ENCODE measurements around the gene AKR1B15. TPM values are rescaled to one million over a fixed set of nuclear protein-coding genes. Genes with fewer than 3 reads are reported as not detected.
A peak's percentile ranks its signal among the peaks of the same experiment; 100 is the strongest.

The AKR1B15 gene
- total RNA-seq, 2 experiments from 2014 or later: not detected

GRCh38 chr7:134505856-134506255 lies 43.1 kb upstream of the AKR1B15 start:
- Mint-ChIP-seq H3K9me3 (no peaks in the 10 kb centered on the region), H3K4me1 (ENCODE audit: low read depth) (no peaks in the 10 kb centered on the region), H3K27ac (no peak overlapping the region), H3K4me3 (no peak overlapping the region), H3K36me3 (ENCODE audit: low read depth) (no peaks in the 10 kb centered on the region), H3K27me3 (peaks cover under 1% of the 10 kb centered on the region)
- POLR2A ChIA-PET: no interaction called here
- intact Hi-C loops (cut with micrococcal nuclease): no loop called here
- ATAC-seq (no peak), DNase-seq (no peak)
- no peak for TF ChIP-seq CTCF (IDR thresholded peaks at IDR 0.05)
- CTCF ChIA-PET: interaction anchor here (1.1 kb wide), 1 partner anchor 73 kb away, joined by 3 read pairs; no protein-coding TSS in a partner anchor

GRCh38 chr7:134509010-134509409 lies 39.9 kb upstream of the AKR1B15 start:
- TF ChIP-seq CTCF (IDR thresholded peaks at IDR 0.05): no peak
- Mint-ChIP-seq H3K36me3 (ENCODE audit: low read depth) (no peaks in the 10 kb centered on the region), H3K9me3 (no peaks in the 10 kb centered on the region), H3K27me3 (no peaks in the 10 kb centered on the region), H3K4me3 (no peak overlapping the region), H3K4me1 (ENCODE audit: low read depth) (peaks cover 6% of the 10 kb centered on the region), H3K27ac (no peak overlapping the region)
- ChIA-PET POLR2A (interaction anchor here (1.0 kb wide), 1 partner anchor 77 kb away, joined by 3 read pairs; no protein-coding TSS in a partner anchor), CTCF (interaction anchor here (1.0 to 4.6 kb wide), 3 partner anchors 26 to 76 kb away, joined by 3 to 28 read pairs (median 5); no protein-coding TSS in a partner anchor)
- intact Hi-C loops (cut with micrococcal nuclease): no loop called here
- DNase-seq (no peak), ATAC-seq (no peak)

DNA sequence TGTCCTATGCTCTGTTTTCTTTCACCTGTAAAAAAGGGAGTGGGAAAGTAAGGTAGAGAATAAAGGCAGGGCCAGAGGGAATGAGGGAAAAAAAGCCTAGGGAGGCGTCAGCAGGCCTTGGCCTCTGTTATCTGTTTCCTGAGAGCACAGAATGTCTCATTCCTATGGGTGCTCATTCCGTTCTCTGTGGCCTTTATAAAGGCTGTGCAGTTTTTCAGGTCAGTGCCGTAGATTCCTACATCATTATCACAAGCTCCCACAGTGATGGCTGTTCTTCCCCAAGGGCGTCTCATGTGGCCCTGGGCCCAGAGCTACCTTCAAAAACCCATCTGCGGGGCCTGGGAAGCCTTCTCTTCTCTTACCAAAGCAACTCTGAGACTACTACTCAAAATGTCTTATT lies 38.3 kb upstream of the AKR1B15 start:
- no peak for DNase-seq
- H3K36me3 Mint-ChIP-seq (ENCODE audit: low read depth): no peaks in the 10 kb centered on the region
- CTCF ChIA-PET: interaction anchor here (1.0 to 4.6 kb wide), 2 partner anchors 14 to 78 kb away, joined by 4 to 28 read pairs; no protein-coding TSS in a partner anchor
- intact Hi-C loops (cut with micrococcal nuclease): no loop called here
- POLR2A ChIA-PET: interaction anchor here (1.0 kb wide), 1 partner anchor 31 kb away, joined by 3 read pairs; no protein-coding TSS in a partner anchor
- H3K27ac Mint-ChIP-seq: no peak overlapping the region
- H3K4me1 Mint-ChIP-seq (ENCODE audit: low read depth): peaks cover 9% of the 10 kb centered on the region
- TF ChIP-seq CTCF (IDR thresholded peaks at IDR 0.05): no peak
- no peak overlapping the region for H3K4me3 Mint-ChIP-seq
- no peak for ATAC-seq
- H3K9me3 Mint-ChIP-seq: no peaks in the 10 kb centered on the region
- peaks cover 5% of the 10 kb centered on the region for H3K27me3 Mint-ChIP-seq

GRCh38 chr7:134512271-134512670 lies 36.6 kb upstream of the AKR1B15 start:
- ChIA-PET POLR2A (interaction anchor here (0.6 kb wide), 1 partner anchor 1597 kb away, joined by 4 read pairs; no protein-coding TSS in a partner anchor), CTCF (interaction anchor here (1.0 to 4.6 kb wide), 3 partner anchors 77 to 94 kb away, joined by 3 to 28 read pairs (median 6); no protein-coding TSS in a partner anchor)
- intact Hi-C loops (cut with micrococcal nuclease): loop anchor here (2.0 kb wide), 1 partner anchor 79 kb away; no protein-coding TSS in a partner anchor
- no peaks in the 10 kb centered on the region for H3K9me3 Mint-ChIP-seq
- no peak for ATAC-seq
- peaks cover 9% of the 10 kb centered on the region for H3K4me1 Mint-ChIP-seq (ENCODE audit: low read depth)
- DNase-seq: no peak
- no peak overlapping the region for H3K4me3 Mint-ChIP-seq
- H3K27ac Mint-ChIP-seq: no peak overlapping the region
- peaks cover 10% of the 10 kb centered on the region for H3K27me3 Mint-ChIP-seq
- no peak for TF ChIP-seq CTCF (IDR thresholded peaks at IDR 0.05)
- H3K36me3 Mint-ChIP-seq (ENCODE audit: low read depth): no peaks in the 10 kb centered on the region

- POLR2A ChIA-PET: no interaction called here
- ATAC-seq (peak; percentile 78), DNase-seq (peak; percentile 52)
- no peak overlapping the region for H3K27ac Mint-ChIP-seq
- CTCF ChIA-PET: interaction anchor here (0.8 to 4.6 kb wide), 16 partner anchors 21 to 101 kb away, joined by 3 to 37 read pairs (median 4); partner anchors contain the start of gene AKR1B1
- no peaks in the 10 kb centered on the region for H3K9me3 Mint-ChIP-seq
- H3K4me1 Mint-ChIP-seq (ENCODE audit: low read depth): peaks cover 9% of the 10 kb centered on the region
- TF ChIP-seq CTCF (IDR thresholded peaks at IDR 0.05): peak; percentile 68
- H3K4me3 Mint-ChIP-seq: no peak overlapping the region
- H3K27me3 Mint-ChIP-seq: peaks cover 10% of the 10 kb centered on the region
- H3K36me3 Mint-ChIP-seq (ENCODE audit: low read depth): no peaks in the 10 kb centered on the region
- intact Hi-C loops (cut with micrococcal nuclease): loop anchor here (2.0 kb wide), 1 partner anchor 80 kb away; no protein-coding TSS in a partner anchor
These were observed 35.6 kb upstream of the AKR1B15 start for GRCh38 chr7:134513169-134513752.
